ENCODE measurements around the gene CDH3. TPM values are rescaled to one million over a fixed set of nuclear protein-coding genes. Genes with fewer than 3 reads are reported as not detected.

Gene CDH3
- total RNA-seq, 1 donor from 2014 or later, result 0.08 TPM

GRCh38 chr16:68608330-68608729 lies 36.8 kb upstream of the CDH3 start:
- Histone ChIP-seq H3K4me1 (no peaks in the 10 kb centered on the region), H3K4me3 (no peak overlapping the region), H3K27me3 (ENCODE audit: low read depth) (no peaks in the 10 kb centered on the region), H3K9me3 (replicated peaks) (peaks cover 9% of the 10 kb centered on the region), H3K36me3 (no peaks in the 10 kb centered on the region), H3K27ac (replicated peaks) (no peak overlapping the region)
- TF ChIP-seq, protein P1, sequence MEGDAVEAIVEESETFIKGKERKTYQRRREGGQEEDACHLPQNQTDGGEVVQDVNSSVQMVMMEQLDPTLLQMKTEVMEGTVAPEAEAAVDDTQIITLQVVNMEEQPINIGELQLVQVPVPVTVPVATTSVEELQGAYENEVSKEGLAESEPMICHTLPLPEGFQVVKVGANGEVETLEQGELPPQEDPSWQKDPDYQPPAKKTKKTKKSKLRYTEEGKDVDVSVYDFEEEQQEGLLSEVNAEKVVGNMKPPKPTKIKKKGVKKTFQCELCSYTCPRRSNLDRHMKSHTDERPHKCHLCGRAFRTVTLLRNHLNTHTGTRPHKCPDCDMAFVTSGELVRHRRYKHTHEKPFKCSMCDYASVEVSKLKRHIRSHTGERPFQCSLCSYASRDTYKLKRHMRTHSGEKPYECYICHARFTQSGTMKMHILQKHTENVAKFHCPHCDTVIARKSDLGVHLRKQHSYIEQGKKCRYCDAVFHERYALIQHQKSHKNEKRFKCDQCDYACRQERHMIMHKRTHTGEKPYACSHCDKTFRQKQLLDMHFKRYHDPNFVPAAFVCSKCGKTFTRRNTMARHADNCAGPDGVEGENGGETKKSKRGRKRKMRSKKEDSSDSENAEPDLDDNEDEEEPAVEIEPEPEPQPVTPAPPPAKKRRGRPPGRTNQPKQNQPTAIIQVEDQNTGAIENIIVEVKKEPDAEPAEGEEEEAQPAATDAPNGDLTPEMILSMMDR (IDR thresholded peaks at IDR 0.05; ENCODE audit: borderline replicate concordance), result no peak
- no peak for DNase-seq
- intact Hi-C loops (cut with micrococcal nuclease), result no loop called here

DNA sequence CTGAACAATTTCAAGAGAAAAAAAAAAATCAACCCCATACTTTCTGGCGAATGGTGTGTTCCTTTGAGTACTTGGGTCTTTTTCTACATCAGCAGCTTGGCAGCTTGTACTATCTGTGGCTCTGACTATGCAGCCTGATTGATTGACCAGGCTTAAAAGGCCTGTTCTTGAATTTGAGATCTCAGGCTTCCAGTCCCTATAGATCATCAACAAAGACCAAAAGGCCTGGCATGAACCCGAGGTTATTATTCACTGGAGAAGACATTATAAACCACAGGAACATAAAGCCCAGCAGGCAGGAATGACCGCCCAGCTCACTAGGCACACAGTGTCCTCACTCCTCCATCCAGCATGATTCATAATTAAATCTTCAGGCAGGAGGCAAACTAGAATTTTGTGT lies 32.1 kb upstream of the CDH3 start:
- DNase-seq, result no peak
- H3K27me3 ChIP-seq (ENCODE audit: low read depth), result no peaks in the 10 kb centered on the region
- H3K4me1 ChIP-seq, result no peaks in the 10 kb centered on the region
- H3K4me3 ChIP-seq, result no peak overlapping the region
- peaks cover 22% of the 10 kb centered on the region for H3K9me3 ChIP-seq (replicated peaks)
- TF ChIP-seq, protein P1 (IDR thresholded peaks at IDR 0.05; ENCODE audit: borderline replicate concordance), result no peak
- H3K36me3 ChIP-seq, result no peaks in the 10 kb centered on the region
- H3K27ac ChIP-seq (replicated peaks), result no peak overlapping the region
- intact Hi-C loops (cut with micrococcal nuclease), result no loop called here

DNA sequence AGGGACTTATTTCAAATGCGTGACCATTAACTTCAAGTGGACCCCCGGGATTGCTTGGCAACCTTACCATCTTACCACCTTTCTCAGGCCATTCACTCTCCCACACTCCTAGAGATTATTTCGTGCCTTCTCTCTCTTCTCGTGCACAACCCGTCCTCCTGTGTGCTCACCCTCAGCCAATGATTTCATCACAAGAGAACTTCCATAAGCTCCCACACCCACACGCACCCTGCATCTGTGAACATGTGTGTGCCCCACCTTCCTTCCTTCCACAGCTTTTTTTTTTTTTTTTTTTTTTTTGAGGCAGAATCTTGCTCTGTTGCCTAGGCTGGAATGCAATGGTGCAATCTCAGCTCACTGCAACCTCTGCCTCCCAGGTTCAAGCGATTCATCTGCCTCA lies 27.4 kb upstream of the CDH3 start:
- Histone ChIP-seq H3K4me1 (no peaks in the 10 kb centered on the region), H3K36me3 (no peaks in the 10 kb centered on the region), H3K27ac (replicated peaks) (no peak overlapping the region), H3K27me3 (ENCODE audit: low read depth) (no peaks in the 10 kb centered on the region), H3K4me3 (no peak overlapping the region), H3K9me3 (replicated peaks) (peaks cover 23% of the 10 kb centered on the region)
- TF ChIP-seq, protein P1 (IDR thresholded peaks at IDR 0.05; ENCODE audit: borderline replicate concordance), result no peak
- intact Hi-C loops (cut with micrococcal nuclease), result no loop called here
- no peak for DNase-seq

GRCh38 chr16:68626557-68626956 lies 18.6 kb upstream of the CDH3 start:
- Histone ChIP-seq H3K4me3 (no peak overlapping the region), H3K9me3 (replicated peaks) (peaks cover 9% of the 10 kb centered on the region), H3K27ac (replicated peaks) (no peak overlapping the region), H3K36me3 (no peaks in the 10 kb centered on the region), H3K4me1 (no peaks in the 10 kb centered on the region), H3K27me3 (ENCODE audit: low read depth) (peaks cover 11% of the 10 kb centered on the region)
- intact Hi-C loops (cut with micrococcal nuclease), result no loop called here
- TF ChIP-seq, protein P1 (IDR thresholded peaks at IDR 0.05; ENCODE audit: borderline replicate concordance), result no peak
- no peak for DNase-seq

DNA sequence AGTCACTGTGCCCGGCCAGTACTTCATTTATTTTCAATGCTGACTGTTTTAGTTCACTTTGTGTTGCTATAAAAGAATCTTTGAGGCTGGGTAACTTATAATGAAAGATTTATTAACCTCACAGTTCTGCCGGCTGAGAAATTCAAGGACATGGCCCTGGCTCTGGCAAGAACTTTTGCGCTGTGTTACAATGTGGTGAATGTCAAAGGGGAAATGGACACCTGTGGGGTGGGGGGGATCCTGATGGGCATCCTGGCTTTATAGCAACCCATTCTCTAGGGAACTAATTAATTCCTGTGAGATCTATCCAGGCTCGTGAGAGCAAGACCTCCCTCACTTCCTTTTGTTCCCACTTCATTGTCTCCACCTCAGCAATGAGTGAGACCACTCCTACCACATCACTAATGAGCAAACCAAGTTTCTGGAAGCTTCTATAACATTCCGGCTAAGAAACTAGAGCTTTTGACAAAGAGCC lies 17.1 kb upstream of the CDH3 start:
- no peak overlapping the region for H3K4me3 ChIP-seq
- no peak for DNase-seq
- H3K36me3 ChIP-seq, result no peaks in the 10 kb centered on the region
- H3K27me3 ChIP-seq (ENCODE audit: low read depth), result peaks cover 11% of the 10 kb centered on the region
- intact Hi-C loops (cut with micrococcal nuclease), result no loop called here
- TF ChIP-seq, protein P1 (IDR thresholded peaks at IDR 0.05; ENCODE audit: borderline replicate concordance), result no peak
- H3K9me3 ChIP-seq (replicated peaks), result peaks cover 3% of the 10 kb centered on the region
- H3K27ac ChIP-seq (replicated peaks), result no peak overlapping the region
- H3K4me1 ChIP-seq, result no peaks in the 10 kb centered on the region

Data from left ventricle myocardium inferior (tissue), 1 donor.